ENCODE results near the gene TMSB10. TPM values are rescaled to one million over a fixed set of nuclear protein-coding genes. Genes with fewer than 3 reads are reported as not detected.
"Not testable (repeated sequence)": the region's sequence is repeated elsewhere in the genome, so short reads cannot be mapped to it uniquely, and the experiment has no call there.

Gene TMSB10
- total RNA-seq, 2 donors from 2014 or later, result 1,865 to 2,172 TPM

DNA sequence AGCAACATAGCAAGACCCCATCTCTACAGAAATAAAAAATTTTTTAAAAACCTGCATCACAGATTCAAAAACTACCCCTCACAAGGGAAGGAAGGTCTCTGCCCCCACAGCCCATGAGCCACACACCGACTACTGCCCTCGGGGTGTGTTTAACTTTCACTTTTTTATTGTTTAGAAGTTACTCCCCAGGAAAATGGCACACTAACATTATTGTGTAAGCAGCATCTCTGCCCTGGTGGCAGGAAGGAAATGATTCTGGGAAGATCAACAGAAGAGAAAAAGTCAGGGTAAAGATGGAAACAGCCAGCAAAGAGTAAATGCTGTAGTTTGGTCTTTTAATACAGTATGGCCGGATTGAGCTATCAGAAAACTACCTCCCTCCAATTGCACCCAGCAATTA, 46.5 kb upstream of the TMSB10 start:
- ATAC-seq (ENCODE audit: insufficient number of reproducible peaks, low FRiP score, low read depth) (no peak), DNase-seq (ENCODE audit: low spot score) (no peak)
- H3K4me3 ChIP-seq, result no peak overlapping the region
- H3K9me3 ChIP-seq, result no peaks in the 10 kb centered on the region
- TF ChIP-seq, protein P1, sequence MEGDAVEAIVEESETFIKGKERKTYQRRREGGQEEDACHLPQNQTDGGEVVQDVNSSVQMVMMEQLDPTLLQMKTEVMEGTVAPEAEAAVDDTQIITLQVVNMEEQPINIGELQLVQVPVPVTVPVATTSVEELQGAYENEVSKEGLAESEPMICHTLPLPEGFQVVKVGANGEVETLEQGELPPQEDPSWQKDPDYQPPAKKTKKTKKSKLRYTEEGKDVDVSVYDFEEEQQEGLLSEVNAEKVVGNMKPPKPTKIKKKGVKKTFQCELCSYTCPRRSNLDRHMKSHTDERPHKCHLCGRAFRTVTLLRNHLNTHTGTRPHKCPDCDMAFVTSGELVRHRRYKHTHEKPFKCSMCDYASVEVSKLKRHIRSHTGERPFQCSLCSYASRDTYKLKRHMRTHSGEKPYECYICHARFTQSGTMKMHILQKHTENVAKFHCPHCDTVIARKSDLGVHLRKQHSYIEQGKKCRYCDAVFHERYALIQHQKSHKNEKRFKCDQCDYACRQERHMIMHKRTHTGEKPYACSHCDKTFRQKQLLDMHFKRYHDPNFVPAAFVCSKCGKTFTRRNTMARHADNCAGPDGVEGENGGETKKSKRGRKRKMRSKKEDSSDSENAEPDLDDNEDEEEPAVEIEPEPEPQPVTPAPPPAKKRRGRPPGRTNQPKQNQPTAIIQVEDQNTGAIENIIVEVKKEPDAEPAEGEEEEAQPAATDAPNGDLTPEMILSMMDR (IDR thresholded peaks at IDR 0.05), result no peak
- H3K36me3 ChIP-seq, result no peaks in the 10 kb centered on the region
- no peaks in the 10 kb centered on the region for H3K4me1 ChIP-seq (ENCODE audit: control insufficient read depth in 1 of 2, low read depth in 2 of 2)
- no peaks in the 10 kb centered on the region for H3K27me3 ChIP-seq (replicated peaks; ENCODE audit: insufficient read depth)
- no peak overlapping the region for H3K27ac ChIP-seq

GRCh38 chr2:84861539-84861938, 43.9 kb upstream of the TMSB10 start:
- Histone ChIP-seq H3K9me3 (no peaks in the 10 kb centered on the region), H3K4me1 (ENCODE audit: control insufficient read depth in 1 of 2, low read depth in 2 of 2) (no peaks in the 10 kb centered on the region), H3K36me3 (no peaks in the 10 kb centered on the region), H3K27ac (no peak overlapping the region), H3K4me3 (no peak overlapping the region), H3K27me3 (replicated peaks; ENCODE audit: insufficient read depth) (no peaks in the 10 kb centered on the region)
- DNase-seq (ENCODE audit: low spot score), result no peak
- no peak for ATAC-seq (ENCODE audit: insufficient number of reproducible peaks, low FRiP score, low read depth)
- TF ChIP-seq, protein P1 (IDR thresholded peaks at IDR 0.05), result no peak

DNA sequence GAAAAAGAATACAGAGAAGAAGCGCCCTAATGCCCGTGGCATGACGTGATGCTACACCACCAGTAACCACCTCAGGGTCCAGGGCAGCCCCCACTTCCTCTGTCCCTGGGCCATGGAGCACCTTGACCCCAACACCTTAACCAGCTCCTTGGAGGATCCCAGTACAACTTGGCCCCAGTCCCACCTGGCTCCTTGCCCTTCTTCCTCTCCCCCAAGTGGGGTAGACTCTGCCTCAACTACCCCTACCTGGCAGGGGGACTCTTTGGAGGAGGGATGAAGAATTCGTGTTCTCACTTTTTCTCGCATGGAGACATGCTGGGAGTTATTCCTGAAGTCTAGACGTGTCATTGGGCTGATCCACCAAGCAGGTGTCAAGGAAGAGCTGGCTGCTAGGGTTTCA, 43.5 kb upstream of the TMSB10 start:
- DNase-seq (ENCODE audit: low spot score) (no peak), ATAC-seq (ENCODE audit: insufficient number of reproducible peaks, low FRiP score, low read depth) (no peak)
- Histone ChIP-seq H3K27me3 (replicated peaks; ENCODE audit: insufficient read depth) (no peaks in the 10 kb centered on the region), H3K36me3 (no peaks in the 10 kb centered on the region), H3K4me1 (ENCODE audit: control insufficient read depth in 1 of 2, low read depth in 2 of 2) (no peaks in the 10 kb centered on the region), H3K27ac (no peak overlapping the region), H3K4me3 (no peak overlapping the region), H3K9me3 (no peaks in the 10 kb centered on the region)
- TF ChIP-seq, protein P1 (IDR thresholded peaks at IDR 0.05), result no peak

GRCh38 chr2:84865181-84865783, 40.2 kb upstream of the TMSB10 start:
- no peak for DNase-seq (ENCODE audit: low spot score)
- Histone ChIP-seq H3K9me3 (no peaks in the 10 kb centered on the region), H3K36me3 (no peaks in the 10 kb centered on the region), H3K27ac (no peak overlapping the region), H3K27me3 (replicated peaks; ENCODE audit: insufficient read depth) (no peaks in the 10 kb centered on the region), H3K4me3 (no peak overlapping the region), H3K4me1 (ENCODE audit: control insufficient read depth in 1 of 2, low read depth in 2 of 2) (no peaks in the 10 kb centered on the region)
- TF ChIP-seq, protein P1 (IDR thresholded peaks at IDR 0.05), result no peak
- ATAC-seq (ENCODE audit: insufficient number of reproducible peaks, low FRiP score, low read depth), result no peak

- Histone ChIP-seq H3K4me3 (no peak overlapping the region), H3K27me3 (replicated peaks; ENCODE audit: insufficient read depth) (no peaks in the 10 kb centered on the region), H3K27ac (no peak overlapping the region), H3K4me1 (ENCODE audit: control insufficient read depth in 1 of 2, low read depth in 2 of 2) (no peaks in the 10 kb centered on the region), H3K36me3 (no peaks in the 10 kb centered on the region), H3K9me3 (no peaks in the 10 kb centered on the region)
- TF ChIP-seq, protein P1 (IDR thresholded peaks at IDR 0.05), result no peak
- ATAC-seq (ENCODE audit: insufficient number of reproducible peaks, low FRiP score, low read depth) (no peak), DNase-seq (ENCODE audit: low spot score) (no peak)
Observed at GRCh38 chr2:84866122-84866521, 39.3 kb upstream of the TMSB10 start.

DNA sequence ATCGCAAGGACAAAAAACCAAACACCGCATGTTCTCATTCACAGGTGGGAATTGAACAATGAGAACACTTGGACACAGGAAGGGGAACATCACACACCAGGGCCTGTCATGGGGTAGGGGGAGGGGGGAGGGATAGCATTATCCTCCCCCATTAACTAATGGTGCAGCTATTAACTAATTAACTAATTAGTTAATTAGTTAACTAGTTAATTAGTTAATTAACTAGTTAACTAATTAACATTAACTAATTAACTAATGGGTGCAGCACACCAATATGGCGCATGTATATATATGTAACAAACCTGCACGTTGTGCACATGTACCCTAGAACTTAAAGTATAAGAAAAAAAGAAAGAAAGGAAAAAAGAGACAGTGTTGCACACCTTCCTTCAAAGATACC, 37.1 kb upstream of the TMSB10 start:
- H3K4me3 ChIP-seq; H3K36me3 ChIP-seq; ATAC-seq (ENCODE audit: insufficient number of reproducible peaks, low FRiP score, low read depth); H3K4me1 ChIP-seq (ENCODE audit: control insufficient read depth in 1 of 2, low read depth in 2 of 2); H3K9me3 ChIP-seq; H3K27me3 ChIP-seq (replicated peaks; ENCODE audit: insufficient read depth); H3K27ac ChIP-seq; DNase-seq (ENCODE audit: low spot score): not testable (repeated sequence)
